SIG-M5 treated with dmso at 0.1 percent for 504 hours (cell line): ENCODE data around the gene UBAP2L.
"Not testable (repeated sequence)": the region's sequence is repeated elsewhere in the genome, so short reads cannot be mapped to it uniquely, and the experiment has no call there.

Experiments
- DNase-seq: peaks from one replicate; lab custom pipeline; 2025; ENCODE audit not compliant: unreplicated experiment; lab: John Stamatoyannopoulos, UW

The UBAP2L gene

DNA sequence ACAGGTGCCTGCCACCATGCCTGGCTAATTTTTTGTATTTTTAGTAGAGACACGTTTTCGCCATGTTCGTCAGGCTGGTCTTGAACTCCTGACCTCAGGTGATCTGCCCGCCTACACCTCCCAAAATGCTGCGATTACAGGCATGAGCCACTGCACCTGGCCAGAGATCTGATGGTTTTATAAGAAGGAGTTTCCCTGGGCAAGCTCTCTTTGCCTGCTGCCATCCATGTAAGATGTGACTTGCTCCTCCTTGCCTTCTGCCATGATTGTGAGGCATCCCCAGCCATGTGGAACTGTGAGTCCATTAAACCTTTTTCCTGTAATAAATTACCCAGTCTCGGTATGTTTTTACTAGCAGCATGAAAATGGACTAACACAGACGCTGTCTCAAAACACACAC, 88.4 kb downstream of the UBAP2L start:
- not testable (repeated sequence) for DNase-seq

DNA sequence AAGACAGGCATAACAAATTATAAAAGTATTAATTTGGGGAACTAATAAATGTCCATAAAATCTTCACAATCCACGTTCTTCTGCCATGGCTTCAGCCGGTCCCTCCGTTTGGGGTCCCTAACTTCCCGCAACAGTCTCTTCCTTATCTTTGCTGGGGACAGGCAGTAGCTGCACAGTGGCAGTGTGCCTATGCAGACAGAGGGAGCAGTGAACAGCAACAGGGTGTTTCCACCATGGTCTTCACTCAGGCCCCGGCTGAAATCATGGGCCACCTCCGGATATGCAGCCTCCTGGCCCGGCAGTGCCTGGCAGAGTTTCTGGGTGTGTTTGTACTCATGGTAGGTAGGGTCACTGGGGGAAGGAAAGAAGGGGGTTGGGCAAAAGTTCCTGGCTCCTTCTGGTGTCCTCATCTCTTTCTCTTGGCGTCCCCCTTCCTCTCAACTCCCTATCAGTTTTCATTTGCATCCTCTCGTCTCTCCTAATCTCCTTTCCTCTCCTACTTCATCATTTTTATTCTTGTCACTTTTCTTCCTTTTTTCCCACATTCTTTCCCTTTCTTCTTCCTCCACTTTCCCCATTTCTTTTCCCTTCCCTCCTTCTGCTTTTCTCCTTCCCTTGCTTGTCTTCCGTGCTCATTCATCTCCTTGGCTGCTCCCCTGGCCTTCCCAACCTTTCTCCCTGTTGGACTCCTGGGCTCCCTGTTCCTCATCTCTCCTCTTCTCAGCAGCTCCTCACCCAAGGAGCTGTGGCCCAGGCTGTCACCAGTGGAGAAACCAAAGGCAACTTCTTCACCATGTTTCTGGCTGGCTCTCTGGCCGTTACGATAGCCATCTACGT, 91.7 kb downstream of the UBAP2L start:
- DNase-seq: not testable (repeated sequence)

DNA sequence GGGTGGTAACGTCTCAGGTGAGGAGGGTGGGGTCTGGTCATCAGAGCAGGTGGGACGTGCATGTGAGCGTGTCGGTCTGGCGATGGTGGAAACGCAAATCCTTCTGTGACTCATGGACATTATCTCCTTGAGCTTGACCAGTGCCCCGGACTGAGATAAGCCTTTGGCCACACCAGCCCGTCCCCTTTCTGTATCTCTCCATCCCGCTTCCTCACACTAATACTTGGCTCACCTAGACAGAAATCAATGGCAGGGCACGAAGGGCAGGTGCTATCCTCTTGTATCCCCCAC, 92.3 kb downstream of the UBAP2L start:
- no peak for DNase-seq

DNA sequence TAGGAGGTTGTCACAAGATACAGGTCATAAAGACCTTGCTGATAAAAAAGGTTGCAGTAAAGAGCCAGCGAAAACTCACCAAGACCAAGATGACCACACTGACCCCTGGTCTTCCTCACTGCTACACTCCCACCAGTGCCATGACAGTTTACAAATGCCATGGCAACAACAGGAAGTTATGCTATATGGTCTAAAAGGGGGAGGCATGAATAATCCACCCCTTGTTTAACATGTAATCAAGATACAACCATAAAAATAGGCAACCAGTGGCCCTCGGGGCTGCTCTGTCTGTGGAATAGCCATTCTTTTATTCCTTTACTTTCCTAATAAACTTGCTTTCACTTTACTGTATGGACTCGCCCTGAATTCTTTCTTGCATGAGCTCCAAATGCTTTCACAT, 93.5 kb downstream of the UBAP2L start:
- DNase-seq: not testable (repeated sequence)

DNA sequence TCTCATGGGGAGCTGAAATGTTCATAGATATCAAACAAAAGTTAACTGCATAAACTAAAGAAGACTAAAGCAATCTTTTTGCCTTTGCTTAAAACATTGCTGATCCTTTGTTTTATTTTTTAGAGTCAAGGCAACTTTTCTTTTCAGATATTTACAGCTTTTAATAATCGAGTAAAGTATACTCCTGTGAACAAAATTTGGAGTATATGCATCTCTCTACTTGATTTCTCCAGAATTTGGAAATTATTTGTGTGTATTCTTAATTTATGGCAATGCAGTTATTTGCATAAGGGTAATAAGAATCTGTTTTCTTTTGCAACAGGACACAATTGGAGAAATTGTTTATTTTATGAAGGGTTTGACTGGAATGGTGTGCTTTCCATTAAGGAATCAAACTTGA, 95.9 kb downstream of the UBAP2L start:
- DNase-seq: no peak

DNA sequence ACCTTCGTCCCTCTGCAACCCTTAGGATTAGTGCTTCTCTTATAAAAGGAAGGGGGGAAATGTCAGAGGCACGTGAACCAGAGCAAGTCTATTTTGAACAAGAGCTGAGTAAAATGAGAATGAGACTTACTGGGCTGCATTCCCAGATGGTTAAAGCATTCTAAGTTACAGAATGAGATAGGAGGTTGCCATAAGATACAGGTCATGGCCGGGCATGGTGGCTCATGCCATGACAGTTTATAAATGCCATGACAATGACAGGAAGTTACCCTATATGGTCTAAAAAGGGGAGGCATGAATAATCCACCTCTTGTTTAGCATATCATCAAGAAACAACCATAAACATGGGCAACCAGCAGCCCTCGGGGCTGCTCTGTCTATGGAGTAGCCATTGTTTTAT, 97.6 kb downstream of the UBAP2L start:
- DNase-seq: no peak
